Activated CD8-positive, alpha-beta T cell treated with anti-CD3 and anti-CD28 coated beads for 36 hours (primary cell): ENCODE results near the gene RFX1. TPM values are rescaled to one million over a fixed set of nuclear protein-coding genes. Genes with fewer than 3 reads are reported as not detected.

Experiments
- ATAC-seq: fragments of 200-7000 bp; cut with Tn5 transposase; one replicate; pipeline ENCODE4 v1.10.0; 2021; ENCODE audit warnings: mild to moderate bottlenecking, moderate library complexity
- CTCF ChIA-PET: fragments of 350-600 bp; sonication (Branson Sonifier 250); formaldehyde crosslinking; loops from one replicate; lab custom pipeline; 2021; ENCODE audit warnings: antibody characterized with exemption; lab: Charles Lee
- POLR2A ChIA-PET: fragments of 350-600 bp; sonication (Branson Sonifier 250); formaldehyde crosslinking; loops from one replicate; lab custom pipeline; 2021; ENCODE audit warnings: antibody characterized with exemption; lab: Charles Lee
- DNase-seq: peaks from one replicate; pipeline ENCODE4 v3.0.0-alpha.2; 2020
- H3K27ac Mint-ChIP-seq: one replicate; pipeline ENCODE4 v1.8.0; 2021; ENCODE audit warnings: mild to moderate bottlenecking, mixed read lengths
- H3K27me3 Mint-ChIP-seq: one replicate; pipeline ENCODE4 v1.8.0; 2021; ENCODE audit warnings: mixed read lengths
- H3K36me3 Mint-ChIP-seq: one replicate; pipeline ENCODE4 v1.8.0; 2021; ENCODE audit warnings: low read depth, mixed read lengths
- H3K4me1 Mint-ChIP-seq: one replicate; pipeline ENCODE4 v1.8.0; 2021; ENCODE audit warnings: low read depth, mixed read lengths
- H3K4me3 Mint-ChIP-seq: one replicate; pipeline ENCODE4 v1.8.0; 2021; ENCODE audit warnings: mild to moderate bottlenecking, moderate library complexity, mixed read lengths
- H3K9me3 Mint-ChIP-seq: one replicate; pipeline ENCODE4 v1.8.0; 2021; ENCODE audit warnings: mixed read lengths
- intact Hi-C: fragments of 100-400 bp; cut with micrococcal nuclease; formaldehyde crosslinking; loops from one replicate; pipeline ENCODE4 v1.10.0; 2022
- total RNA-seq, 2 experiments: library from RNA; stranded (reverse); gene quantifications; one replicate each; pipeline ENCODE4 v1.2.3, GENCODE V29; 2021
- TF ChIP-seq, protein P1 (sequence below): fragments of 200-600 bp; IDR thresholded peaks from one replicate; pipeline ENCODE4 v1.8.0; 2022; ENCODE audit warnings: antibody characterized with exemption, mild to moderate bottlenecking

Gene RFX1
- total RNA-seq, 2 experiments from 2014 or later: 13.3 to 14.1 TPM

DNA sequence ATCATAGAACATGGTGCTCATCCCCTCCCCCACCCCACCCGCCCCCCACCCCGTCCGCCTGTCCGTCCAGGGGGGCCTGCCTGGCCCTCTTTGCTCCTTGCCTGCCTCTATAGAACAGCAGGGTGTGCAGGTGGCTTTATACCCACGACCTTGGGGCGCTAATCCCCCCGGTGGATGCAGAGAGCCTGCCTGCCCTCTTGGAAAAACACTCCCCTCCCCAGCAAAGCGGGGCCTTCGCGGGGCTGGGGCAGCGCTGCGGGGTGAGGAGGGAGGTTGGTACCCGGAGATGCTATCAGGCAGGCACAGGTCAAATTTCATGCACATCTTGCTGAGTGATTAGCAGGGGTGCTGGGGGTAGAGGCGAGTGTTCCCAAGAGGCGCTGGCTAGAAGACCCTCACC lies 21.9 kb downstream of the RFX1 start:
- ATAC-seq (no peak), DNase-seq (no peak)
- Mint-ChIP-seq H3K36me3 (peaks cover 7% of the 10 kb centered on the region), H3K4me1 (peaks cover 62% of the 10 kb centered on the region), H3K4me3 (no peak overlapping the region), H3K27me3 (no peaks in the 10 kb centered on the region), H3K9me3 (no peaks in the 10 kb centered on the region), H3K27ac (no peak overlapping the region)
- ChIA-PET CTCF (interaction anchor here (0.6 to 1.2 kb wide), 2 partner anchors 89 to 513 kb away, joined by 3 to 4 read pairs; no protein-coding TSS in a partner anchor), POLR2A (interaction anchor here (1.6 to 8.5 kb wide), 3 partner anchors 8 to 48 kb away, joined by 4 to 96 read pairs (median 7); partner anchors contain the start of gene RFX1)
- TF ChIP-seq, protein P1, sequence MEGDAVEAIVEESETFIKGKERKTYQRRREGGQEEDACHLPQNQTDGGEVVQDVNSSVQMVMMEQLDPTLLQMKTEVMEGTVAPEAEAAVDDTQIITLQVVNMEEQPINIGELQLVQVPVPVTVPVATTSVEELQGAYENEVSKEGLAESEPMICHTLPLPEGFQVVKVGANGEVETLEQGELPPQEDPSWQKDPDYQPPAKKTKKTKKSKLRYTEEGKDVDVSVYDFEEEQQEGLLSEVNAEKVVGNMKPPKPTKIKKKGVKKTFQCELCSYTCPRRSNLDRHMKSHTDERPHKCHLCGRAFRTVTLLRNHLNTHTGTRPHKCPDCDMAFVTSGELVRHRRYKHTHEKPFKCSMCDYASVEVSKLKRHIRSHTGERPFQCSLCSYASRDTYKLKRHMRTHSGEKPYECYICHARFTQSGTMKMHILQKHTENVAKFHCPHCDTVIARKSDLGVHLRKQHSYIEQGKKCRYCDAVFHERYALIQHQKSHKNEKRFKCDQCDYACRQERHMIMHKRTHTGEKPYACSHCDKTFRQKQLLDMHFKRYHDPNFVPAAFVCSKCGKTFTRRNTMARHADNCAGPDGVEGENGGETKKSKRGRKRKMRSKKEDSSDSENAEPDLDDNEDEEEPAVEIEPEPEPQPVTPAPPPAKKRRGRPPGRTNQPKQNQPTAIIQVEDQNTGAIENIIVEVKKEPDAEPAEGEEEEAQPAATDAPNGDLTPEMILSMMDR: no peak
- intact Hi-C loops: no loop called here

DNA sequence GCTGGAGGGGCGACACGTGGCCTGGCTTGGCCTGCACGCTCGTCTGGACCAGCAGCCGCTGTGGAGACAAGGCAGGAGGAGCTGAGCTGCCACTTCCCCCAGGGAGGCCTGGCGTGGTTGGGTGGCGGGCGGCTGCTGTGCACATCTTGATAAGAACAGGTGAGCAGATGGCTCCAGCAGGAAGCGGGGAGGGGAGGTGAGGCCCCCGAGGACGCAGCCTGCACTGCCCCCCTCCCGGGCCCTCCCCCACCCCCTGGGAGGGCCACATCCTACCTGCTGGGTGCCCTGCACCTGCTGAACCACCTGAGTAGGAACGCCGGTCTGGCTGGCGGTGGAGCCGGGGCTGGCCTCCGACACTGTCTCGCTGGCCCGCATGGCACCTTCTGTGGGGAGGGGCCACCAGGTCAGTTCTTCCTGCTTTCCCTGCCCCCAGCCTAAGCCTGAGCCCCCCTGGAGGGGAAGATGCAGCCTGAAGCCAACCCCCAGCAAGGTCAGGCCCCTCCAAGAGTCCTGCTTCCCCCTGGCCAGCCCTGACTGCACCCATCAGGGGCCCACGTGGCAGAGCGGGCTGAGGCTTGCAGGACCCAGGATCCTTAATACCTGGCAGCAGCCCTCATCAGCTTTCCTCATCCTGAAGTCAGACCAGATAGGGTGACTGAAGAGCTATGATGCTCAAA lies 22.8 kb downstream of the RFX1 start:
- DNase-seq (peak; percentile 29), ATAC-seq (no peak)
- TF ChIP-seq, protein P1: no peak
- ChIA-PET POLR2A (interaction anchor here (1.6 to 8.5 kb wide), 2 partner anchors 19 to 49 kb away, joined by 4 to 96 read pairs; partner anchors contain the start of gene RFX1), CTCF (interaction anchor here (0.7 to 1.2 kb wide), 2 partner anchors 75 to 90 kb away, joined by 3 to 4 read pairs; no protein-coding TSS in a partner anchor)
- H3K4me1 Mint-ChIP-seq: peaks cover 53% of the 10 kb centered on the region
- H3K9me3 Mint-ChIP-seq: no peaks in the 10 kb centered on the region
- H3K27me3 Mint-ChIP-seq: no peaks in the 10 kb centered on the region
- peak overlapping the region; percentile 10 for H3K4me3 Mint-ChIP-seq
- peaks cover 5% of the 10 kb centered on the region for H3K36me3 Mint-ChIP-seq
- intact Hi-C loops: no loop called here
- H3K27ac Mint-ChIP-seq: peak overlapping the region; percentile 69

- ChIA-PET CTCF (interaction anchor here (0.7 kb wide), 1 partner anchor 76 kb away, joined by 3 read pairs; no protein-coding TSS in a partner anchor), POLR2A (interaction anchor here (1.6 to 8.5 kb wide), 2 partner anchors 20 to 50 kb away, joined by 4 to 96 read pairs; partner anchors contain the start of gene RFX1)
- intact Hi-C loops: no loop called here
- Mint-ChIP-seq H3K9me3 (no peaks in the 10 kb centered on the region), H3K36me3 (peaks cover 5% of the 10 kb centered on the region), H3K4me3 (no peak overlapping the region), H3K27me3 (no peaks in the 10 kb centered on the region), H3K27ac (peak overlapping the region; percentile 38), H3K4me1 (peaks cover 48% of the 10 kb centered on the region)
- DNase-seq (no peak), ATAC-seq (no peak)
- TF ChIP-seq, protein P1: no peak
Observed at GRCh38 chr19:13982773-13983172, 23.3 kb downstream of the RFX1 start.

- peaks cover 5% of the 10 kb centered on the region for H3K36me3 Mint-ChIP-seq
- no peak overlapping the region for H3K4me3 Mint-ChIP-seq
- CTCF ChIA-PET: interaction anchor here (1.2 kb wide), 1 partner anchor 91 kb away, joined by 4 read pairs; no protein-coding TSS in a partner anchor
- DNase-seq (no peak), ATAC-seq (no peak)
- H3K27ac Mint-ChIP-seq: no peak overlapping the region
- TF ChIP-seq, protein P1: no peak
- no peaks in the 10 kb centered on the region for H3K27me3 Mint-ChIP-seq
- intact Hi-C loops: no loop called here
- POLR2A ChIA-PET: interaction anchor here (1.5 kb wide), 1 partner anchor 29 kb away, joined by 3 read pairs; no protein-coding TSS in a partner anchor
- H3K4me1 Mint-ChIP-seq: peaks cover 41% of the 10 kb centered on the region
- H3K9me3 Mint-ChIP-seq: no peaks in the 10 kb centered on the region
Observed at GRCh38 chr19:13981988-13982501, 24.1 kb downstream of the RFX1 start.

DNA sequence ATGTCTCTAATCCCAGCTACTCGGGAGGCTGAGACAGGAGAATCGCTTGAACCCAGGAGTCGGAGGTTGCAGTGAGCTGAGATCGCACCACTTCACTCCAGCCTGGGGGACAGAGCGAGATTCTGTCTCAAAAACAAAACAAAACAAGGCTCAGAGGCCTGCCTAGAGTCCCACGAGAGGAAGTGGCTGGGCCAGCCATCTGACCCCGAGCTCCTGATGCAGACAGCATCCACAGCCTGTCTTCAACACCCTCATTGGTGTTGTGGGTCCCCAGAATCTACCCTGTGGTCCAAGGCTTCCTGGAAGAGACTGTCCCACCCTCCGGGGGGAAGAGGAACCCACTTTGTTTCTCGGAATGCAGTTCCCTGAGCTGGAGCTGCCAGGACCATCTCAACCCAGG lies 24.7 kb downstream of the RFX1 start:
- intact Hi-C loops: no loop called here
- Mint-ChIP-seq H3K27me3 (no peaks in the 10 kb centered on the region), H3K9me3 (no peaks in the 10 kb centered on the region), H3K4me3 (no peak overlapping the region), H3K4me1 (peaks cover 37% of the 10 kb centered on the region), H3K36me3 (peaks cover 5% of the 10 kb centered on the region), H3K27ac (no peak overlapping the region)
- TF ChIP-seq, protein P1: no peak
- ATAC-seq: no peak
- DNase-seq: no peak
- ChIA-PET POLR2A (interaction anchor here (1.5 kb wide), 1 partner anchor 28 kb away, joined by 3 read pairs; no protein-coding TSS in a partner anchor), CTCF (interaction anchor here (1.2 kb wide), 1 partner anchor 92 kb away, joined by 4 read pairs; no protein-coding TSS in a partner anchor)
